ENCODE results near the gene MRPS34. TPM values are rescaled to one million over a fixed set of nuclear protein-coding genes. Genes with fewer than 3 reads are reported as not detected.

MRPS34 gene
- total and polyA plus RNA-seq, 9 of the 15 experiments (the other 6 are each of a cell fraction or from before 2014, with no cell fraction given), result 5.2 to 334 (median 92.8) TPM

DNA sequence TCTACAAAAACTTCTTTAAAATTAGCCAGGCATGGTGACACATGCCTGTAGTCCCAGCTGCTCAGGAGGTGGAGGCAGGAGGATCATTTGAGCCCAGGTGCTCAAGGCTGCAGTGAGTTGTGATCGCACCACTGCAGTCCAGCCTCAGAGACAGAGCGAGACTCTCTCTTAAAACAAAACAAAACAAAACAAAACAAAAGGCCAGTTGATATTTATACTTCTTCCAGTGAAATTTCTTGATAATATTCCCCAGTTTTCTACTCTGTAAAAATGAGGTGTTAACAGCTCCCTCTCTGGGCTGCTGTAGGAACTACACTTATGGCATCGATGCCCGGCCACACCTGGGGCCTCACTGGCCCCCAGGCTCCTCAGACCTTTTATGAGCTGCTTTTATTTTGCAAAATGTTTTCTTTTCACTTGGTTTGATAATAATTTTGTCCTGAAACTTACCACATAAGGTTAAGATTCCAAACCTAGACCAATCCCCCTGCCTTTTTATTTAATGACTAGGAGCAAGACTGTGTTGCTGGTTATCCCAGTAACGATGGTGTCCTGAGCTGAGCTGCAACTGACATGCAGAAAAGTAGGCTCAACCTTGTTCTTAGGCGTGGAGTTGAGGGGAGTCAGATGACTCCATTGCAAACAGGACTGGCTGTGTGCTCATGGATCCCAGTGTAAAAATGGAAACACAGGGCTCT, 49.3 kb downstream of the MRPS34 start (continued):
- TF ChIP-seq, protein P1, sequence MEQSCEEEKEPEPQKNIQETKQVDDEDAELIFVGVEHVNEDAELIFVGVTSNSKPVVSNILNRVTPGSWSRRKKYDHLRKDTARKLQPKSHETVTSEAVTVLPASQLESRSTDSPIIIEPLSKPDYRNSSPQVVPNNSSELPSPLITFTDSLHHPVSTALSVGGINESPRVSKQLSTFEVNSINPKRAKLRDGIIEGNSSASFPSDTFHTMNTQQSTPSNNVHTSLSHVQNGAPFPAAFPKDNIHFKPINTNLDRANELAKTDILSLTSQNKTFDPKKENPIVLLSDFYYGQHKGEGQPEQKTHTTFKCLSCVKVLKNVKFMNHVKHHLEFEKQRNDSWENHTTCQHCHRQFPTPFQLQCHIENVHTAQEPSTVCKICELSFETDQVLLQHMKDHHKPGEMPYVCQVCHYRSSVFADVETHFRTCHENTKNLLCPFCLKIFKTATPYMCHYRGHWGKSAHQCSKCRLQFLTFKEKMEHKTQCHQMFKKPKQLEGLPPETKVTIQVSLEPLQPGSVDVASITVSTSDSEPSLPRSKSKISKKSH (CRISPR knock-in tag; IDR thresholded peaks at IDR 0.05), result no peak
- TF ChIP-seq, protein P2, sequence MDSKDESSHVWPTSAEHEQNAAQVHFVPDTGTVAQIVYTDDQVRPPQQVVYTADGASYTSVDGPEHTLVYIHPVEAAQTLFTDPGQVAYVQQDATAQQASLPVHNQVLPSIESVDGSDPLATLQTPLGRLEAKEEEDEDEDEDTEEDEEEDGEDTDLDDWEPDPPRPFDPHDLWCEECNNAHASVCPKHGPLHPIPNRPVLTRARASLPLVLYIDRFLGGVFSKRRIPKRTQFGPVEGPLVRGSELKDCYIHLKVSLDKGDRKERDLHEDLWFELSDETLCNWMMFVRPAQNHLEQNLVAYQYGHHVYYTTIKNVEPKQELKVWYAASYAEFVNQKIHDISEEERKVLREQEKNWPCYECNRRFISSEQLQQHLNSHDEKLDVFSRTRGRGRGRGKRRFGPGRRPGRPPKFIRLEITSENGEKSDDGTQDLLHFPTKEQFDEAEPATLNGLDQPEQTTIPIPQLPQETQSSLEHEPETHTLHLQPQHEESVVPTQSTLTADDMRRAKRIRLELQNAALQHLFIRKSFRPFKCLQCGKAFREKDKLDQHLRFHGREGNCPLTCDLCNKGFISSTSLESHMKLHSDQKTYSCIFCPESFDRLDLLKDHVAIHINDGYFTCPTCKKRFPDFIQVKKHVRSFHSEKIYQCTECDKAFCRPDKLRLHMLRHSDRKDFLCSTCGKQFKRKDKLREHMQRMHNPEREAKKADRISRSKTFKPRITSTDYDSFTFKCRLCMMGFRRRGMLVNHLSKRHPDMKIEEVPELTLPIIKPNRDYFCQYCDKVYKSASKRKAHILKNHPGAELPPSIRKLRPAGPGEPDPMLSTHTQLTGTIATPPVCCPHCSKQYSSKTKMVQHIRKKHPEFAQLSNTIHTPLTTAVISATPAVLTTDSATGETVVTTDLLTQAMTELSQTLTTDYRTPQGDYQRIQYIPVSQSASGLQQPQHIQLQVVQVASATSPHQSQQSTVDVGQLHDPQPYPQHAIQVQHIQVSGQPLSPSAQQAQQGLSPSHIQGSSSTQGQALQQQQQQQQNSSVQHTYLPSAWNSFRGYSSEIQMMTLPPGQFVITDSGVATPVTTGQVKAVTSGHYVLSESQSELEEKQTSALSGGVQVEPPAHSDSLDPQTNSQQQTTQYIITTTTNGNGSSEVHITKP (IDR thresholded peaks at IDR 0.05; ENCODE audit: partially characterized antibody), result no peak
- TF ChIP-seq ZNF184 (CRISPR knock-in tag; IDR thresholded peaks at IDR 0.05) (no peak), FOXK2 (conservative IDR thresholded peaks at IDR 0.05 in 1 of 2, IDR thresholded peaks at IDR 0.05 in 1 of 2; ENCODE audit: low read depth in 2 of 2) (no peak), SMC3 (conservative IDR thresholded peaks at IDR 0.05; ENCODE audit: insufficient read depth, low read depth, low read length) (0 out of 2 replicates have a peak, but pooled peaks have one; percentile 37), ATF1 (CRISPR knock-in tag; IDR thresholded peaks at IDR 0.05) (no peak), ATF1 (tag; IDR thresholded peaks at IDR 0.05) (0 out of 2 replicates have a peak, but pooled peaks have one; percentile 9), ZNF174 (CRISPR knock-in tag; IDR thresholded peaks at IDR 0.05) (no peak), RAD21 (CRISPR knock-in tag; conservative IDR thresholded peaks at IDR 0.05 in 1 of 2, IDR thresholded peaks at IDR 0.05 in 1 of 2) (peak; percentile 23 to 56; a peak in 3 of 4 replicates), SAP30 (IDR thresholded peaks at IDR 0.05; ENCODE audit: borderline replicate concordance, insufficient read depth, low read depth, low read length, poor library complexity, severe bottlenecking) (no peak)
- TF ChIP-seq, protein P3, sequence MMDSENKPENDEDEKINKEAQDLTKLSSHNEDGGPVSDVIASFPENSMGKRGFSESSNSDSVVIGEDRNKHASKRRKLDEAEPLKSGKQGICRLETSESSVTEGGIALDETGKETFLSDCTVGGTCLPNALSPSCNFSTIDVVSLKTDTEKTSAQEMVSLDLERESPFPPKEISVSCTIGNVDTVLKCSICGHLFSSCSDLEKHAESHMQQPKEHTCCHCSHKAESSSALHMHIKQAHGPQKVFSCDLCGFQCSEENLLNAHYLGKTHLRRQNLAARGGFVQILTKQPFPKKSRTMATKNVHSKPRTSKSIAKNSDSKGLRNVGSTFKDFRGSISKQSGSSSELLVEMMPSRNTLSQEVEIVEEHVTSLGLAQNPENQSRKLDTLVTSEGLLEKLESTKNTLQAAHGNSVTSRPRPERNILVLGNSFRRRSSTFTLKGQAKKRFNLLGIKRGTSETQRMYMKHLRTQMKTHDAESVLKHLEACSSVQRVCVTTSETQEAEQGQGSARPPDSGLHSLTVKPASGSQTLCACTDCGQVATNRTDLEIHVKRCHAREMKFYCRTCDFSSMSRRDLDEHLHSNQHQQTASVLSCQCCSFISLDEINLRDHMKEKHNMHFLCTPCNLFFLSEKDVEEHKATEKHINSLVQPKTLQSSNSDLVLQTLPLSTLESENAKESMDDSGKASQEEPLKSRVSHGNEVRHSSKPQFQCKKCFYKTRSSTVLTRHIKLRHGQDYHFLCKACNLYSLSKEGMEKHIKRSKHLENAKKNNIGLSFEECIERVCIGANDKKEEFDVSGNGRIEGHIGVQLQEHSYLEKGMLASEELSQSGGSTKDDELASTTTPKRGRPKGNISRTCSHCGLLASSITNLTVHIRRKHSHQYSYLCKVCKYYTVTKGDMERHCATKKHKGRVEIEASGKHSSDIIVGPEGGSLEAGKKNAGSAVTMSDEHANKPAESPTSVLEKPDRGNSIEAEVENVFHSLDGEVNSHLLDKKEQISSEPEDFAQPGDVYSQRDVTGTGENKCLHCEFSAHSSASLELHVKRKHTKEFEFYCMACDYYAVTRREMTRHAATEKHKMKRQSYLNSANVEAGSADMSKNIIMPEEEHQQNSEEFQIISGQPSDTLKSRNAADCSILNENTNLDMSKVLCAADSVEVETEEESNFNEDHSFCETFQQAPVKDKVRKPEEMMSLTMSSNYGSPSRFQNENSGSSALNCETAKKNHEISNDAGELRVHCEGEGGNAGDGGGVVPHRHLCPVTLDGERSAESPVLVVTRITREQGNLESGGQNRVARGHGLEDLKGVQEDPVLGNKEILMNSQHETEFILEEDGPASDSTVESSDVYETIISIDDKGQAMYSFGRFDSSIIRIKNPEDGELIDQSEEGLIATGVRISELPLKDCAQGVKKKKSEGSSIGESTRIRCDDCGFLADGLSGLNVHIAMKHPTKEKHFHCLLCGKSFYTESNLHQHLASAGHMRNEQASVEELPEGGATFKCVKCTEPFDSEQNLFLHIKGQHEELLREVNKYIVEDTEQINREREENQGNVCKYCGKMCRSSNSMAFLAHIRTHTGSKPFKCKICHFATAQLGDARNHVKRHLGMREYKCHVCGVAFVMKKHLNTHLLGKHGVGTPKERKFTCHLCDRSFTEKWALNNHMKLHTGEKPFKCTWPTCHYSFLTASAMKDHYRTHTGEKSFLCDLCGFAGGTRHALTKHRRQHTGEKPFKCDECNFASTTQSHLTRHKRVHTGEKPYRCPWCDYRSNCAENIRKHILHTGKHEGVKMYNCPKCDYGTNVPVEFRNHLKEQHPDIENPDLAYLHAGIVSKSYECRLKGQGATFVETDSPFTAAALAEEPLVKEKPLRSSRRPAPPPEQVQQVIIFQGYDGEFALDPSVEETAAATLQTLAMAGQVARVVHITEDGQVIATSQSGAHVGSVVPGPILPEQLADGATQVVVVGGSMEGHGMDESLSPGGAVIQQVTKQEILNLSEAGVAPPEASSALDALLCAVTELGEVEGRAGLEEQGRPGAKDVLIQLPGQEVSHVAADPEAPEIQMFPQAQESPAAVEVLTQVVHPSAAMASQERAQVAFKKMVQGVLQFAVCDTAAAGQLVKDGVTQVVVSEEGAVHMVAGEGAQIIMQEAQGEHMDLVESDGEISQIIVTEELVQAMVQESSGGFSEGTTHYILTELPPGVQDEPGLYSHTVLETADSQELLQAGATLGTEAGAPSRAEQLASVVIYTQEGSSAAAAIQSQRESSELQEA (IDR thresholded peaks at IDR 0.05; ENCODE audit: low read depth), result no peak
